Calu3 (cell line): ENCODE results near the gene HSPA12B. TPM values are rescaled to one million over a fixed set of nuclear protein-coding genes. Genes with fewer than 3 reads are reported as not detected.

Experiments used
- BruUV-seq: library from RNA; stranded (reverse); fragments of 400-500 nt; replicated peaks from 2 replicates; lab custom pipeline; 2021; lab: Mats Ljungman, UMichigan
- CTCF ChIA-PET: fragments of 300-600 bp; sonication (Branson Sonifier 250); formaldehyde crosslinking; loops from one replicate; lab custom pipeline; 2022; ENCODE audit warnings: antibody characterized with exemption; lab: Charles Lee
- DNase-seq: peaks from one replicate; pipeline ENCODE4 v3.0.0; 2022
- H3K27ac Mint-ChIP-seq: one replicate; pipeline ENCODE4 v1.8.0; 2022; ENCODE audit warnings: mixed read lengths; ENCODE audit not compliant: unreplicated experiment
- H3K27me3 Mint-ChIP-seq: one replicate; pipeline ENCODE4 v1.8.0; 2022; ENCODE audit warnings: mixed read lengths; ENCODE audit not compliant: unreplicated experiment
- H3K36me3 Mint-ChIP-seq: one replicate; pipeline ENCODE4 v1.8.0; 2022; ENCODE audit warnings: mild to moderate bottlenecking, moderate library complexity, mixed read lengths; ENCODE audit not compliant: insufficient read depth, unreplicated experiment
- H3K4me1 Mint-ChIP-seq: one replicate; pipeline ENCODE4 v1.8.0; 2022; ENCODE audit warnings: mild to moderate bottlenecking, low read depth, mixed read lengths; ENCODE audit not compliant: unreplicated experiment
- H3K4me3 Mint-ChIP-seq: one replicate; pipeline ENCODE4 v1.8.0; 2022; ENCODE audit warnings: mild to moderate bottlenecking, low read depth, moderate library complexity, mixed read lengths; ENCODE audit not compliant: unreplicated experiment
- H3K9me3 Mint-ChIP-seq: one replicate; pipeline ENCODE4 v1.8.0; 2022; ENCODE audit warnings: low read depth, mixed read lengths; ENCODE audit not compliant: unreplicated experiment
- CTCF ChIP-seq: fragments of 200-600 bp; IDR thresholded peaks from one replicate; pipeline ENCODE4 v1.8.0; 2022; ENCODE audit warnings: antibody characterized with exemption; ENCODE audit not compliant: unreplicated experiment
- intact Hi-C: fragments of 100-400 bp; cut with micrococcal nuclease; formaldehyde crosslinking; loops from one replicate; pipeline ENCODE4 v1.10.0; 2022; ENCODE audit not compliant: unreplicated experiment
- total RNA-seq: library from RNA; stranded (reverse); gene quantifications from 2 replicates; pipeline ENCODE4 v1.2.3, GENCODE V29; 2022

The HSPA12B gene
- total RNA-seq, 1 experiment from 2014 or later, result not detected

GRCh38 chr20:3795511-3796468, 63.3 kb downstream of the HSPA12B start, which contains the start of gene CDC25B:
Gene CDC25B, plus strand, starts transcription at chr20:3796310. Its CDS starts 222 bp downstream, at chr20:3796532.
- peaks cover 42% of the 10 kb centered on the region for H3K36me3 Mint-ChIP-seq
- peak; percentile 81 for DNase-seq
- no peak for TF ChIP-seq CTCF
- peak within 1 kb of the TSS; percentile 74 for H3K27ac Mint-ChIP-seq
- H3K4me3 Mint-ChIP-seq, result peak within 1 kb of the TSS; percentile 97
- H3K27me3 Mint-ChIP-seq, result no peaks in the 10 kb centered on the region
- CTCF ChIA-PET, result interaction anchor here (0.7 to 1.0 kb wide), 4 partner anchors 9 to 28 kb away, joined by 3 to 11 read pairs (median 4); partner anchors contain the start of genes ADISSP and CENPB
- H3K9me3 Mint-ChIP-seq, result no peaks in the 10 kb centered on the region
- peaks cover 9% of the 10 kb centered on the region for H3K4me1 Mint-ChIP-seq
- intact Hi-C loops, result no loop called here
- TSS peak; percentile 89 for BruUV-seq

GRCh38 chr20:3796477-3797225, 64.2 kb downstream of the HSPA12B start:
- peaks cover 9% of the 10 kb centered on the region for H3K4me1 Mint-ChIP-seq

GRCh38 chr20:3797226-3797545, 64.7 kb downstream of the HSPA12B start:
- Mint-ChIP-seq H3K9me3 (no peaks in the 10 kb centered on the region), H3K27ac (peak overlapping the region; percentile 74), H3K36me3 (peaks cover 49% of the 10 kb centered on the region), H3K4me3 (peak overlapping the region; percentile 97), H3K27me3 (no peaks in the 10 kb centered on the region), H3K4me1 (peaks cover 9% of the 10 kb centered on the region)
- intact Hi-C loops, result no loop called here
- TSS peak; percentile 56 for BruUV-seq
- CTCF ChIA-PET, result no interaction called here
- no peak for TF ChIP-seq CTCF
- DNase-seq, result no peak

More at GRCh38 chr20:3796477-3797225, 64.2 kb downstream of the HSPA12B start:
- DNase-seq, result no peak
- TF ChIP-seq CTCF, result no peak
- H3K36me3 Mint-ChIP-seq, result peaks cover 49% of the 10 kb centered on the region
- H3K27ac Mint-ChIP-seq, result peak overlapping the region; percentile 74
- peak overlapping the region; percentile 97 for H3K4me3 Mint-ChIP-seq
- H3K27me3 Mint-ChIP-seq, result no peaks in the 10 kb centered on the region
- no peaks in the 10 kb centered on the region for H3K9me3 Mint-ChIP-seq
- intact Hi-C loops, result no loop called here
- CTCF ChIA-PET, result interaction anchor here (0.7 to 1.0 kb wide), 3 partner anchors 10 to 17 kb away, joined by 3 to 11 read pairs (median 3); partner anchors contain the start of gene CENPB
- BruUV-seq, result no TSS peak

GRCh38 chr20:3797592-3798372, 65.3 kb downstream of the HSPA12B start:
- intact Hi-C loops, result no loop called here
- DNase-seq, result no peak
- H3K4me3 Mint-ChIP-seq, result peak overlapping the region; percentile 97
- no TSS peak for BruUV-seq
- CTCF ChIA-PET, result no interaction called here
- H3K36me3 Mint-ChIP-seq, result peaks cover 54% of the 10 kb centered on the region
- H3K27me3 Mint-ChIP-seq, result no peaks in the 10 kb centered on the region
- H3K27ac Mint-ChIP-seq, result peak overlapping the region; percentile 74
- TF ChIP-seq CTCF, result no peak
- peaks cover 9% of the 10 kb centered on the region for H3K4me1 Mint-ChIP-seq
- no peaks in the 10 kb centered on the region for H3K9me3 Mint-ChIP-seq
